GM18951 (cell line): ENCODE measurements around the gene ZNF613.
"Not testable (repeated sequence)": the region's sequence is repeated elsewhere in the genome, so short reads cannot be mapped to it uniquely, and the experiment has no call there.

Experiments used
- POLR2A ChIP-seq: IDR thresholded peaks from 4 replicates; pipeline ENCODE4 v1.6.1; 2011; ENCODE audit warnings: mild to moderate bottlenecking; ENCODE audit not compliant: insufficient read length, insufficient read depth; ENCODE audit errors: extremely low read depth
- in situ Hi-C: fragments of 300-500 bp; cut with MboI; formaldehyde crosslinking; loops from one replicate; pipeline ENCODE4 v1.12.0; 2022; ENCODE audit warnings: low sequenced_read_pairs, mixed read lengths, inconsistent platforms; ENCODE audit not compliant: unreplicated experiment

ZNF613 gene

GRCh38 chr19:51965583-51965982 is 38.3 kb downstream of the ZNF613 start:
- TF ChIP-seq POLR2A = no peak
- in situ Hi-C loops = no loop called here

DNA sequence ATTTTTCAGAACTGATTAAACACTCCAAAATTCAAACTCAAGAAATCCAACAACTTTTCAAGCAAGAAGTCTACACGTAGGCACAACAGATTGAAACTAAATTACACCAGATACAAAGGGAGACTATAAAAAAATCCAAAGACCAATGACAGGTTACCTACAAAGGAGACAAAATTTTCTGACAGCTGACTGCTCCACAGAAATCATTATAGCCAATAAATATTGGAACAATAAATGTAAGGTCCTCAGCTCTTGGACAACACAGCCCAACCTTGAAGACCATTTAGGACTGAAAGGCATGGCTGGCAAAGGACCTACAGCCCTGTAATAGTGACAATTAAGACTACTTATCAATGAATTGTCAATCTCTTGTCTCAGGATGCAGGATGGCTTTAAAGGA is 43.4 kb downstream of the ZNF613 start:
- in situ Hi-C loops = no loop called here

DNA sequence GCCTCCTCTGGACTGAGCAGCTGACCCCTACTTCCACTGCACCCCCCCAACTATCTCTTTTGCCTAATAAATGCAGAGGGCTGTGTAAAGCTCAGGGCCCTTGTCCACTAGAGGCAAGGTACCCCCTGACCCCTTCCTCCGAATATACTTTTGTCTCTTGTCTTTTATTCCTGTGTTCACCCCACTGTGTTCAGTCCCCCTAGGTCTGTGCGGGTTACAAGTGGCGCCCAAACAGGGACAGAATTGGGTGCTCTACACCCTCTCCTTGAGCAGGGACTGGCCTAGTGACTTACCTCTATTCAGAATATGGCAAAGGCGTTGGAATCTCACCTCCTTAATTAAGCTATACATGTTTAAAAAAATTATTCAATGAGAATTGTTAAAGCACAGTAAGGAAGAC is 44.4 kb downstream of the ZNF613 start:
- TF ChIP-seq POLR2A = no peak
- in situ Hi-C loops = no loop called here

More for the DNA sequence above, 43.4 kb downstream of the ZNF613 start:
- no peak for TF ChIP-seq POLR2A

DNA sequence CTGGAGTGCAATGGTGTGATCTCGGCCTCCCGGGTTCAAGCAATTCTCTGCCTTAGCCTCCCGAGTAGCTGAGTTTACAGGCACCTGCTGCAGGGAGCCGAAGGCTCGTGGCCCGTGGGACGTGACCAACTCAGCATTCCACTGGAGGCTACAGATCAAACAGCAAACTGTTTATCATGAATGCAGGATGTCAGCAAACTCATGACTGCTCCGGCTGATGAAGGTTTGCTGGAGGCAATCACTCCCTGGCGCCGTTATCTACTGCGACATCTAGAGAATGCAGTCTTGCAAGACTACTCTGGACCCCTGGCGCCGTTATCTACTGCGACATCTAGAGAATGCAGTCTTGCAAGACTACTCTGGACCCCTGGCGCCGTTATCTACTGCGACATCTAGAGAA is 48.5 kb downstream of the ZNF613 start:
- in situ Hi-C loops = not testable (repeated sequence)

DNA sequence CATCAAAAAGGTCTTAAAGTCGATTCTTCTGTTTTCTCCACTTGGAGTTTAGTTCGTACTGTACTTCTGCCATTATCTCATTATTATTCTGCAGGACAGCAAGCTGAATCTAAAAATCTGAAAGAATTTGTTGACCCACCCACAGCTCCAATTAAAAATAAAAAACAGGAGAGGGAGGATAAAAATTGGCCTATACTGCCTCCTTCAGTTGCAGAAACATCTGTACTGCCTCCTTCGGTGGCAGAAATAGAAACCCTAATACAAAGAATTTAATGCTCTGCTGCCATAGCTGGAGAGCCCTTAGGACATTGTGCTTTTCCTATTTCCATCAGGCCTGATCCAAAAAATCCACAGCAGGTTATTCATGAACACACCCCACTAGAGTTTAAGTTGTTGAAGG is 49.6 kb downstream of the ZNF613 start:
- no peak for TF ChIP-seq POLR2A
- in situ Hi-C loops = no loop called here

DNA sequence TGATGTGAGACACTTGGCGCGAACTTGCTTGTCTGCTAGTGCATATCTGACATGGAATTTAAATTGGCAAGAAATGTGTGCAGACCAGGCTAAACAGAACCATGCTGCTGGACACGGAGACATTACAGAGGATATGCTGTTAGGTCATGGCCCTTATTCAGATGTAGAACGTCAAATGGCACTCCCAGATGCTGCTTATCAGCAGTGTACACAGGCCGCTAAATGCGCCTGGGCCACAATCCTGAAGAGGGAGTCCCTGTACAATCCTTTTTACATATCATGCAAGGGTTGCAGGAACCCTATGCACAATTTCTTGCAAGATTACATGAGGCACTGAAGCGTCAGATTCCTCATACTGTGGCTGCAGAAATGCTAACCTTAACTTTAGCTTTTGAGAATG is 50.1 kb downstream of the ZNF613 start:
- in situ Hi-C loops = no loop called here
- TF ChIP-seq POLR2A = no peak

- in situ Hi-C loops = no loop called here
- no peak for TF ChIP-seq POLR2A
These were observed 51.6 kb downstream of the ZNF613 start for GRCh38 chr19:51978882-51979281.

DNA sequence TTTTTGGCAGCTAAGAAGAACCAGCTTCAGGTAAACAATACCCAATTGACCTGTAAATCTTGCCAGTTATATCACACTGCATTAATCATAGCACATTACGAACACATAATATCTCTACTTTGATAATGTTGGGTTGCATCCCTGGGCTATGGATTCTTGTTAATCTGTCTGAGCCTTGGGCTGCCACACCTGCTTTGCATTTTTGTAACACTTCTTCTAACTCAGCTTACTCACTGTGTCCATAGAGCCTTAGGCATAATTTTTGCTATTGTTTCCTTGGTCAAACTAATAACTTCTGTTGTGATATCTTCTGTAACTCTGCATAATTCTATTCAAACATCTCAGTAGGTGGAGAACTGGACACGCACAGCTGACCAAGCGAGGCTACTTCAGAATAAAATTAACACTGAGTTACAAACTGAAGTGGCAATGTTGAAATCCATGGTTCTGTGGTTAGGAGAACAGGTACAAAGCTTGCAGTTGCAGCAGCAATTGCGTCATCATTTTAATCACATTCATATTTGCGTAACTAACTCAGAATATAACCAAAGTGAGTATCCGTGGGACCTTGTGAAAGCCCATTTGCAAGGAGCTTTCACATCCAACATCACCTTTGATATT is 53.0 kb downstream of the ZNF613 start:
- in situ Hi-C loops = no loop called here
- TF ChIP-seq POLR2A = no peak

DNA sequence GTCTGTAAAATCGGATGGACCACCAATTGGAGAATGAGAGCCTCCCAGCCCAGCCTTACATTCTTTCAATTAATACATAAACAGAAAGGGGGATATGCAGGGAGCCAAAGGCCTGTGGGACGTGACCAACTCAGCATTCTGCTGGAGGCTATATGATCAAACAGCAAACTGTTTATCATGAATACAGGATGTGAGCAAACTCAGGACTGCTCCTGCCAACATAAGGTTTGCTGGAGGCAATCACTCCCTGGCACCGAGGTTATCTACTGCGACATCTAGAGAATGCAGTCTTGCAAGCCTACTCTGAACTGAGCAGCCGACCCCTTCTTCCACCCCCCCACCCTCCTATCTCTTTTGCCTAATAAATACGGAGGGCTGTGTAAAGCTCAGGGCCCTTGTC is 53.7 kb downstream of the ZNF613 start:
- in situ Hi-C loops = not testable (repeated sequence)

DNA sequence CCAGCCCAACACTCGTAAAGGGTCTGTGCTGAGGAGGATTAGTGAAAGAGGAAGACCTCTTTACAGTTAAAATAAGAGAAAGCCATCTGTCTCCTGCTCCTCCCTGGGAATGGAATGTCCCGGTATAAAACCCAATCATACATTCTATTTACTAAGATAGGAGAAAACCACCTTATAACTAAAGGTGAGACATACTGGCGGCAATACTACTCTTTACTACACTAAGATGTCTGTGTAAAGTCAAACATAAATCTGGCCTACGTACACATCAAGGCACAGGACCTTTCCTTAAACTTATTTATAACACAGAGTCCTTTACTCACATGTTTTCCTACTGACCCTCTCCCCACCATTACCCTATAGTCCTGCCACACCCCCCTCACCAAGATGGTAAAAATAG is 56.1 kb downstream of the ZNF613 start:
- in situ Hi-C loops = no loop called here
- no peak for TF ChIP-seq POLR2A

- in situ Hi-C loops = no loop called here
- peak; percentile 56 for TF ChIP-seq POLR2A
These were observed 59.3 kb downstream of the ZNF613 start, which contains the start of gene ZNF350 for GRCh38 chr19:51986309-51987291. Gene ZNF350 (minus strand): TSS chr19:51986840. CDS start chr19:51974360, 12,480 bp downstream.

DNA sequence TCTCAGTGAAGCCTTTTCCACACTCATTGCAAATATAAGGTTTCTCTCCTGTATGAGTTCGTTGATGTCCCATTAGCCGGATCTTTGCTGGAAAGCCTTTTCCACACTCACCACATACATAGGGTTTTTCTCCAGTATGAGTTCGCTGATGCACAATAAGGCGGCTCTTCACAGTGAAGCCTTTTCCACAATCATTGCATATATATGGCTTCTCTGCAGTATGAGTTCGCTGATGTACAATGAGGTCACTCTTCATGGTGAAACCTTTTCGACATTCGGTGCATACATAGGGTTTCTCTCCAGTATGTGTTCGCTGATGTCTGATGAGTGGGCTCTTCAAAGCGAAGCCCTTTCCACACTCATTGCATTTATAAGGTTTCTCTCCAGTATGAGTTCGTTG is 66.2 kb downstream of the ZNF613 start:
- in situ Hi-C loops = no loop called here
- TF ChIP-seq POLR2A = no peak

DNA sequence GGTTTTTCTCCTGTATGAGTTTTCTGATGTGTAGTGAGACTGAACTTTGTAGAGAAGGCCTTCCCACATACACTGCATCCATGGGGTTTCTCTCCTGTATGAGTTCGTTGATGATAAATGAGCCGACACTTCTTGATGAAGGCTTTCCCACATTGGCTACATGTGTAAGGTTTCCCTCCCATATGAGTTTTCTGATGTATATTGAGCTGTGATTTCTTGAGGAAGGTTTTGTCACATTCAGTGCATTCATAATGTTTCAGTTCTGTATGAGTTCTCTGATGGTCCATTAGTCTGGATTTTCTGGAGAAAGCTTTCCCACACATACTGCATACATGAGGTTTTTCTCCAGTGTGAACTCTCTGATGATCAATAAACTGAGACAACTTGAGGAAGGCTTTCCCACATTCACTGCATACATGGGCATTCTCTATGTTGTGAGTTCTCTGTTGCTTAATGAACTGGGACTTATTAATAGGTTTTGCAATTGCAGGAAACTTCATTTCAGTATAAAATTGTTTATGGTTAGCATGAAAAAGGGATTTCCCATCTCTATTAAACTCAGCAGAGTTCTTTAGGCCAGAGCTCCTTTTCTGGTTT is 66.9 kb downstream of the ZNF613 start:
- in situ Hi-C loops = no loop called here
- TF ChIP-seq POLR2A = no peak
